Astrocyte of the spinal cord (primary cell): Measurements from ENCODE around the gene ADGRG4.

Experiments used
- DNase-seq: peaks from one replicate; pipeline ENCODE4 v3.0.0; 2011; ENCODE audit warnings: low read depth, low spot score
- H3K4me3 ChIP-seq: 2 replicates; pipeline ENCODE4 v1.5.1; 2011; ENCODE audit warnings: low read depth, mild to moderate bottlenecking, low read length, moderate library complexity
- in situ Hi-C: cut with HindIII; loops from 2 replicates; pipeline ENCODE4 v1.10.0; 2017; ENCODE audit warnings: low sequenced_read_pairs
- TF ChIP-seq, protein P1 (sequence below): IDR thresholded peaks from 2 replicates; pipeline ENCODE4 v1.5.1; 2012; ENCODE audit warnings: low read depth, mild to moderate bottlenecking, low read length, inconsistent platforms

The ADGRG4 gene

DNA sequence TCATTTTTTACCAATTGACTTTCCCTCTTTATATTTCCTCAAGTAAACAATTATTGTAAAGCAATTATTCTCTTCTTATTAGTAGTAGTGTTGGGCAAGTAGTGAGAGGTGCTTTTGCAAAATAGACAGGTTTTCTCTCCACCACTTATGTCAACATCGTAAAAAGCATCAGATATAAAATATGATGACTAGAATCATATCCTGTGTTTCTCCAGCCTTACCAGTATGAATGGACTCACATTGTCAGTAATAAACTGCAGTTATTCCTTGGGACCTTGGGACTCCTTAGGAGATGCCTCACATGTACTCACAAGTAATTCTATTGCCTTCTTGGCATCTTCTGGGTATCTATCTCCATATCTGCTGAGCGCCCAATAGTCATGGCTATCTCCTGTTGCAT lies 146.5 kb downstream of the ADGRG4 start:
- H3K4me3 ChIP-seq, result no peak overlapping the region
- TF ChIP-seq, protein P1, sequence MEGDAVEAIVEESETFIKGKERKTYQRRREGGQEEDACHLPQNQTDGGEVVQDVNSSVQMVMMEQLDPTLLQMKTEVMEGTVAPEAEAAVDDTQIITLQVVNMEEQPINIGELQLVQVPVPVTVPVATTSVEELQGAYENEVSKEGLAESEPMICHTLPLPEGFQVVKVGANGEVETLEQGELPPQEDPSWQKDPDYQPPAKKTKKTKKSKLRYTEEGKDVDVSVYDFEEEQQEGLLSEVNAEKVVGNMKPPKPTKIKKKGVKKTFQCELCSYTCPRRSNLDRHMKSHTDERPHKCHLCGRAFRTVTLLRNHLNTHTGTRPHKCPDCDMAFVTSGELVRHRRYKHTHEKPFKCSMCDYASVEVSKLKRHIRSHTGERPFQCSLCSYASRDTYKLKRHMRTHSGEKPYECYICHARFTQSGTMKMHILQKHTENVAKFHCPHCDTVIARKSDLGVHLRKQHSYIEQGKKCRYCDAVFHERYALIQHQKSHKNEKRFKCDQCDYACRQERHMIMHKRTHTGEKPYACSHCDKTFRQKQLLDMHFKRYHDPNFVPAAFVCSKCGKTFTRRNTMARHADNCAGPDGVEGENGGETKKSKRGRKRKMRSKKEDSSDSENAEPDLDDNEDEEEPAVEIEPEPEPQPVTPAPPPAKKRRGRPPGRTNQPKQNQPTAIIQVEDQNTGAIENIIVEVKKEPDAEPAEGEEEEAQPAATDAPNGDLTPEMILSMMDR, result no peak
- in situ Hi-C loops, result no loop called here
- no peak for DNase-seq

GRCh38 chrX:136447968-136448367 lies 147.2 kb downstream of the ADGRG4 start:
- TF ChIP-seq, protein P1, result no peak
- no peak overlapping the region for H3K4me3 ChIP-seq
- in situ Hi-C loops, result no loop called here
- DNase-seq, result no peak

GRCh38 chrX:136450050-136450830 lies 149.5 kb downstream of the ADGRG4 start:
- DNase-seq, result no peak
- in situ Hi-C loops, result no loop called here
- TF ChIP-seq, protein P1, result no peak
- no peak overlapping the region for H3K4me3 ChIP-seq

DNA sequence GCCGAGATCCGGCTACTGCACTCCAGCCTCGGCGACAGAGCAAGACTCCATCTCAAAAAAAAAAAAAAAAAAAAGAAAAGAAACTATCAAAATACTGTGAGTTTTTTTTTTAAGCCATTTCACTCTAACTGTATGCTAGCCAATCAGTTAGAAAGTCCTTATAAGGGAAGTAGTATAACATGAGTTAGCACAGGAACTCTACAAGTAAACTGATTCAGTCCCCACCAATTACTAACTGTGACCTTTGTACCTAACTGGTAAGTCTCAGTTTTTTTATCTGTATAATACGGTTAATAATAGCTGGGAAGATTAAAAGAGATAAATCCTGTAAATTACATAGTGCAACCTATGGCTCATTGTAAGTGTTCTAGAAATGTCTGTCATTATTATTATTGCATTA lies 151.9 kb downstream of the ADGRG4 start:
- TF ChIP-seq, protein P1, result no peak
- no peak overlapping the region for H3K4me3 ChIP-seq
- DNase-seq, result no peak
- in situ Hi-C loops, result no loop called here

- no peak for DNase-seq
- no peak overlapping the region for H3K4me3 ChIP-seq
- in situ Hi-C loops, result no loop called here
Measured at GRCh38 chrX:136453114-136453513, 152.4 kb downstream of the ADGRG4 start.

GRCh38 chrX:136453771-136454170 lies 153.0 kb downstream of the ADGRG4 start:
- TF ChIP-seq, protein P1, result no peak
- DNase-seq, result no peak
- no peak overlapping the region for H3K4me3 ChIP-seq
- in situ Hi-C loops, result no loop called here

More at GRCh38 chrX:136453114-136453513, 152.4 kb downstream of the ADGRG4 start:
- TF ChIP-seq, protein P1, result no peak
